HEK293T (cell line): ENCODE measurements around the gene SLC26A2.

ENCODE experiments used
- CTCF ChIA-PET: fragments of 350-600 bp; formaldehyde crosslinking; extraction: SDS; loops from one replicate; lab custom pipeline; 2021; ENCODE audit warnings: antibody characterized with exemption, inconsistent platforms; lab: Yijun Ruan, JAX
- POLR2A ChIA-PET: fragments of 350-600 bp; formaldehyde crosslinking; extraction: SDS; loops from one replicate; lab custom pipeline; 2020; ENCODE audit warnings: antibody characterized with exemption, inconsistent platforms; lab: Yijun Ruan, JAX
- DNase-seq: peaks from one replicate; pipeline ENCODE4 v3.0.0; 2012; ENCODE audit warnings: mixed read lengths; ENCODE audit errors: extremely low spot score
- ARNT ChIP-seq: fragments of 450-650 bp; IDR thresholded peaks from 2 replicates; pipeline ENCODE4 v1.6.1; 2017; ENCODE audit warnings: mild to moderate bottlenecking
- BHLHE40 ChIP-seq: fragments of 450-650 bp; IDR thresholded peaks from 2 replicates; pipeline ENCODE4 v1.6.1; 2016; ENCODE audit warnings: mild to moderate bottlenecking, moderate library complexity, borderline replicate concordance
- CTBP1 ChIP-seq: fragments of 450-650 bp; IDR thresholded peaks from 2 replicates; pipeline ENCODE4 v1.6.1; 2016; ENCODE audit warnings: borderline replicate concordance
- ELF4 ChIP-seq: fragments of 450-650 bp; IDR thresholded peaks from 2 replicates; pipeline ENCODE4 v1.6.1; 2017; ENCODE audit warnings: antibody characterized with exemption
- FOXA1 ChIP-seq: fragments of 450-650 bp; IDR thresholded peaks from 2 replicates; pipeline ENCODE4 v1.6.1; 2016; ENCODE audit warnings: mild to moderate bottlenecking
- FOXK2 ChIP-seq: fragments of 450-650 bp; IDR thresholded peaks from 2 replicates; pipeline ENCODE4 v1.6.1; 2016; ENCODE audit warnings: mild to moderate bottlenecking
- FOXM1 ChIP-seq: fragments of 450-650 bp; IDR thresholded peaks from 2 replicates; pipeline ENCODE4 v1.6.1; 2017; ENCODE audit warnings: mild to moderate bottlenecking, borderline replicate concordance
- HDGF ChIP-seq: fragments of 450-650 bp; IDR thresholded peaks from 2 replicates; pipeline ENCODE4 v1.6.1; 2017; ENCODE audit warnings: antibody characterized with exemption, borderline replicate concordance
- L3MBTL2 ChIP-seq: fragments of 450-650 bp; conservative IDR thresholded peaks from 2 replicates; pipeline ENCODE4 v1.6.1; 2016; ENCODE audit warnings: mild to moderate bottlenecking
- LEF1 ChIP-seq: fragments of 450-650 bp; IDR thresholded peaks from 2 replicates; pipeline ENCODE4 v1.6.1; 2017; ENCODE audit warnings: mild to moderate bottlenecking, borderline replicate concordance
- NFRKB ChIP-seq: fragments of 450-650 bp; IDR thresholded peaks from 2 replicates; pipeline ENCODE4 v1.6.1; 2016; ENCODE audit warnings: mild to moderate bottlenecking, moderate library complexity
- SP1 ChIP-seq: fragments of 450-650 bp; IDR thresholded peaks from 2 replicates; pipeline ENCODE4 v1.6.1; 2017
- SUZ12 ChIP-seq: fragments of 450-650 bp; IDR thresholded peaks from 2 replicates; pipeline ENCODE4 v1.6.1; 2016; ENCODE audit warnings: mild to moderate bottlenecking
- TARDBP ChIP-seq: fragments of 450-650 bp; IDR thresholded peaks from 2 replicates; pipeline ENCODE4 v1.6.1; 2016
- ZNF384 ChIP-seq: fragments of 450-650 bp; IDR thresholded peaks from 2 replicates; pipeline ENCODE4 v1.6.1; 2016
- TF ChIP-seq, protein P1 (sequence below): fragments of 450-650 bp; IDR thresholded peaks from 2 replicates; pipeline ENCODE4 v1.6.1; 2016

The SLC26A2 gene

DNA sequence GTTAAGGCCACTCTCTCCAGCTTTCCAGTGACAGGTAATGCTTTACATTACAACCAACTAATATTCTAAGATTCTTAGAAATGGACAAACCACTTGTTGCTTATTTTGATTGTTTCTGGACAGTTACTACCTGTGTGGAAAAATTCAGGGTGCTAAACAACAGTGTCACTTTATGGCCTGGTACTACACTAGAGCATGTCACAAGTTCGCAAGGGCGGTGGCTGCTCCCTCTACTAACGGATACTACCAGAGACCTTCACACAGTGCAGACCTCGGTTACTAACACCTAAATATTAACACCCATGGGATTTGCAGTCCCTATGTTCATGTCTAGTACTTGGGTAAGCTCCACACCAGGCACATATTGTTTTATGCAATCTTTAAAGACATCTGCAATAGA is 53.4 kb downstream of the SLC26A2 start:
- ChIA-PET POLR2A (no interaction called here), CTCF (no interaction called here)
- DNase-seq = no peak
- TF ChIP-seq FOXA1 = no peak
- TF ChIP-seq BHLHE40 = no peak
- TF ChIP-seq FOXM1 = no peak
- no peak for TF ChIP-seq ZNF384
- TF ChIP-seq SP1 = no peak
- TF ChIP-seq CTBP1 = no peak
- TF ChIP-seq L3MBTL2 = no peak
- TF ChIP-seq HDGF = no peak
- no peak for TF ChIP-seq LEF1
- TF ChIP-seq FOXK2 = no peak
- TF ChIP-seq SUZ12 = no peak
- TF ChIP-seq TARDBP = no peak
- no peak for TF ChIP-seq ARNT

DNA sequence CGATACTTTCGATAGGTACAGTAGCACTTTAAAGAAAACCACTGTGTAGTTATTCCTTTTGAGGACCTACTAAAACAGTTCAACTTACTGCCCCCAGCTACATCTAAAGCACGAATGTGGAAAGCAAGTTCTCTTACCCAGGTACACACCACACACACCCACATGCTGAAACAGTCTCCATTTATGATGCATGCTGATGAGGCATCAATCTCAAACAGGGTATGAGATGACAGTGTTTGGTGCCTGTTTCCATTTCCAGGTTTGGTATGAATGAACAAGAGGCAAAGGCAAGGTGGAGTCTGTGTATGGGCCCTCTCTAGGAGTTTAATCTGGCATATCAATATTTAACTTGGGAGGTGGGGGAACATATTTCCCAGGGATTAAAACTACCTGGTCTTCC is 53.9 kb downstream of the SLC26A2 start:
- DNase-seq = no peak
- POLR2A ChIA-PET = no interaction called here
- CTCF ChIA-PET = no interaction called here
- no peak for TF ChIP-seq SUZ12
- TF ChIP-seq HDGF = no peak
- TF ChIP-seq CTBP1 = no peak
- no peak for TF ChIP-seq L3MBTL2

DNA sequence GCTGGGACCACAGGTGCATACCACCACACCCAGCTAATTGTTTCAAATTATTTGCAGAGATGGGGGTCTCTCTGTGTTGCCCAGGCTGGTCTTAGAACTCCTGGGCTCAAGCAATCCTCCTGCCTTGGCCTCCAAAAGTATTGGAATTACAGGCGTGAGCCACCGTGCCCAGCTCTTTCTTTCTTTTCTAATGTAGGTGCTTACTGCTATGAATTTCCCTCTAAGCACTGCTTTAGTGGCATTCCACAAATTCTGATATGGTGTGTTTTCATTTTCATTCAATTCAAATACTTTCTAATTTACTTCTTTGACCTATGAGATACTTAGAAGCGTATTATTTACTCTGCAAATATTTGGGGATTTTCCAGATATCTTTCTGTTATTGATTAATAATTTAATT is 54.9 kb downstream of the SLC26A2 start:
- no peak for TF ChIP-seq SP1
- no peak for TF ChIP-seq CTBP1
- no peak for TF ChIP-seq FOXM1
- no peak for TF ChIP-seq ELF4
- POLR2A ChIA-PET = no interaction called here
- no peak for DNase-seq
- CTCF ChIA-PET = interaction anchor here (0.5 kb wide), 1 partner anchor 397 kb away, joined by 3 read pairs; no protein-coding TSS in a partner anchor

DNA sequence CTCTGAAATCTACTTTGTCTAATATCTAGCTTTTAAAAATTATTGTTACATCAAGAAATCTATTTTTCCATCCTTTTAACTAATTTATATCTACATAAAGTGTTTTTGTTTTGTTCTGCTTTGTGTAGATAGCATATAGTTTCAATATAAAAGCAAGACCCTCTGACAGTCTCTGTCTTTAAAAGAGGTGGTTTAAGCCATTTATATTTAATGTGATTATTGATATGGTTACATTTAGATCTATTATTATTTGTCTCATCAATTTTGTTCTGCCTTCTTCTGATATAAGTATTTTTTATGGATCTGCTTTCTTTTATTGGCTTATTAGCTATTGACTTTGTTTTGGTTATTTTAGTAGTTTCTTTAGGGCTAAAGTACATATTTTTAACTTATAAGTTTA is 56.0 kb downstream of the SLC26A2 start:
- TF ChIP-seq ELF4 (no peak), CTBP1 (no peak), FOXK2 (no peak), LEF1 (no peak), SP1 (no peak), FOXM1 (no peak), HDGF (no peak), ZNF384 (no peak), TARDBP (no peak), L3MBTL2 (no peak), SUZ12 (no peak), NFRKB (no peak), BHLHE40 (no peak), ARNT (no peak), FOXA1 (no peak)
- TF ChIP-seq, protein P1, sequence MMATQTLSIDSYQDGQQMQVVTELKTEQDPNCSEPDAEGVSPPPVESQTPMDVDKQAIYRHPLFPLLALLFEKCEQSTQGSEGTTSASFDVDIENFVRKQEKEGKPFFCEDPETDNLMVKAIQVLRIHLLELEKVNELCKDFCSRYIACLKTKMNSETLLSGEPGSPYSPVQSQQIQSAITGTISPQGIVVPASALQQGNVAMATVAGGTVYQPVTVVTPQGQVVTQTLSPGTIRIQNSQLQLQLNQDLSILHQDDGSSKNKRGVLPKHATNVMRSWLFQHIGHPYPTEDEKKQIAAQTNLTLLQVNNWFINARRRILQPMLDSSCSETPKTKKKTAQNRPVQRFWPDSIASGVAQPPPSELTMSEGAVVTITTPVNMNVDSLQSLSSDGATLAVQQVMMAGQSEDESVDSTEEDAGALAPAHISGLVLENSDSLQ = no peak
- ChIA-PET POLR2A (no interaction called here), CTCF (no interaction called here)
- no peak for DNase-seq

DNA sequence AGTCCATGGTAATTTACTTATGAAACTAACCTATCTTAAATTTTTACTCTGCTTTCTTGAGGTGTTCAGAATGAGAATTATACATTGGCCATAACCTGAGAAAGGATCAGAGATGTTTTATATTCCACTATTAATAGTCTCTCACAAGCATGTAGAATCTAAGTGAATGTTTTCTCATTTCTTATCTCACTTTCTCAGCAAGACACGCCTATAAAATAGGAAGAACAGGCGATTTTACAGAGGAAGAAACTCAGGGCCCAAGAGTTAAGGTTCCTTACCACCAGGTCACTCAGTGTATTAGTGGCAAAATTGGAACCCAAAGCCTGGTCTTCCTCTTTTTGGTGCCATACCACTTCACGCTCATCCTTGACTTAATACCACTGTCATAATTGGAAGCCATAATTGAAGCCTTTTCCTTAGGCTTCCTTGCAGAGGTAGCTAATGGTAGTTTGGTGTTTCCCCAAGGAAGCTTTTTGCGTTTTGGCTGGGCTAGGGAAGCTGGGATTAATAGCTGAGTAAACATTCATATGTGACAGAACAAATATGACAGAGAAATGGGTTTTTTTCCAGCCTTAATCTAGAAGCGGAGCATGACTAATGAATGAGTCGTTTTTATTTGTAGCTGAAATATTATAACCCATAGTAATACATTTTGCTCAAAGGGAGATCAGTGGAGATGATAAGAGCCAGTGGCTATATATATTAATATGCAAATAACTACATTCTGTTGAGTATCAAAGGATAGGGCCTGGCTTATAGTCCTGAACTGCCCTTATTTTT is 56.9 kb downstream of the SLC26A2 start:
- no peak for TF ChIP-seq HDGF
- TF ChIP-seq LEF1 = no peak
- no peak for TF ChIP-seq L3MBTL2
- no peak for TF ChIP-seq NFRKB
- CTCF ChIA-PET = interaction anchor here (0.6 kb wide), 1 partner anchor 14 kb away, joined by 3 read pairs; no protein-coding TSS in a partner anchor
- no peak for DNase-seq
- POLR2A ChIA-PET = no interaction called here

DNA sequence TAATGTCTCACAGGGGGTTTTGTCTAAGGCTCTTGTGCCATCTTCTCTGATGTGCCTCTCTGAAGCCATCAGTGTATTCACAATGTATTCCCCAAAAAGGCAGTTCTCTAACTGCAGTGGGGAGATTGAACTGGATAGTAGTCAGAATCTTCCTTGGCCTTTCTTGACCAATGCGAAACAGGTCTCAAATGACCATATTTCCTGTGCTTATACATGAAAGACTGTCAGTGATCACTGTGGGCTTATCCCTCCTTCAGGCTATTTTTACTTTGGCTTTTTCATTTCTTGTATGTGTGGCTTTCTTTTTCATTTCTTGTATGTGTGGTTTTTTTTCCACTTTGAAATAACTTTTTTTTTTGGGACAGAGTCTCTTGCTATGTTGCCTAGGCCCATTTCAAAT is 59.7 kb downstream of the SLC26A2 start:
- TF ChIP-seq FOXM1 = no peak
- TF ChIP-seq LEF1 = no peak
- TF ChIP-seq FOXK2 = no peak
- TF ChIP-seq HDGF = no peak
- TF ChIP-seq ELF4 = no peak
- no peak for TF ChIP-seq CTBP1
- no peak for TF ChIP-seq FOXA1
- TF ChIP-seq BHLHE40 = no peak
- no peak for TF ChIP-seq NFRKB
- no peak for TF ChIP-seq L3MBTL2
- TF ChIP-seq SP1 = no peak
- TF ChIP-seq, protein P1 = no peak
- CTCF ChIA-PET = no interaction called here
- POLR2A ChIA-PET = interaction anchor here (1.3 to 1.4 kb wide), 2 partner anchors 19 to 20 kb away, joined by 3 read pairs; partner anchors contain the start of genes HMGXB3 and TIGD6
- DNase-seq = no peak

DNA sequence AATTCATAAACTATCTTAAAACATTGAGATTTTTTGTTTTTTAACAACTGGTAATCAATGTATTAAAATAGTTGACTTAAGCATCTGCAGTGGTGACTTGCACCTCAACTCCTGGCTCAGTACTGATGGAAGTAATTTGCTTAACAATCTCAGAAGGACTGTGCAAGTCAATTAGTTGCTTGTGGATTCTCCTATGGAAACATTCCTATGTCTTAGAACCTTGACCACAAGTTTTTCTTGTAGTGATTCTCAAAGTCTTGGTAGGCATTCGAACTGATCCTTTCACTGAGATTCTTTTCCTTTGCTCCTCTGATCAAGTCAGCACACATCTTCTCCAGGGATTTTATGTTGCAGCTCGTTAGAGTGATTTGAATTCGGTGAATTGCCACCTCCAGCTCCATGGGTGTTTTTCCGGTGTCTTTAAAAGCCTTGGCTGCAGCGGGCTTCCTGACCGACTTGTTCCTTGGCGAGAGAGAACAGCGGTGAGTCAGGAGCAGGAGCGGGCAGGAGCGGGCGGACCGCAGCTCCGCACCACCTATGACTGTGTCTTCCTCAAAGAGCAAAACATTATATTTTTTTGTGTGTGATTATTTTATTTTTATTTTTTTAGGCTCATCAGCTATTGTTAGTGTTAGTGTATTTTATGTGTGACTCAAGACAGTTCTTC is 61.1 kb downstream of the SLC26A2 start:
- CTCF ChIA-PET = no interaction called here
- TF ChIP-seq FOXM1 (no peak), FOXA1 (no peak), CTBP1 (no peak)
- TF ChIP-seq, protein P1 = no peak
- POLR2A ChIA-PET = interaction anchor here (1.3 to 1.4 kb wide), 2 partner anchors 20 to 21 kb away, joined by 3 read pairs; partner anchors contain the start of genes HMGXB3 and TIGD6
- DNase-seq = no peak
